Mammary epithelial cell (primary cell): ENCODE results near the gene TRMT2A.

ENCODE experiments used
- EZH2 ChIP-seq: IDR thresholded peaks from 2 replicates; pipeline ENCODE4 v1.6.1; 2012; ENCODE audit warnings: low read length, inconsistent platforms, borderline replicate concordance
- TF ChIP-seq, protein P1 (sequence below), 2 donors: IDR thresholded peaks in 1 of 2; conservative IDR thresholded peaks in 1 of 2; 2 replicates each; pipeline ENCODE4 v1.5.1; 2011 to 2012; ENCODE audit warnings: inconsistent platforms in 2 of 2, low read length in 2 of 2, mild to moderate bottlenecking in 2 of 2, control low read depth in 1 of 2, low read depth in 1 of 2; ENCODE audit not compliant: insufficient read depth in 1 of 2; ENCODE audit errors: extremely low read depth in 1 of 2

DNA sequence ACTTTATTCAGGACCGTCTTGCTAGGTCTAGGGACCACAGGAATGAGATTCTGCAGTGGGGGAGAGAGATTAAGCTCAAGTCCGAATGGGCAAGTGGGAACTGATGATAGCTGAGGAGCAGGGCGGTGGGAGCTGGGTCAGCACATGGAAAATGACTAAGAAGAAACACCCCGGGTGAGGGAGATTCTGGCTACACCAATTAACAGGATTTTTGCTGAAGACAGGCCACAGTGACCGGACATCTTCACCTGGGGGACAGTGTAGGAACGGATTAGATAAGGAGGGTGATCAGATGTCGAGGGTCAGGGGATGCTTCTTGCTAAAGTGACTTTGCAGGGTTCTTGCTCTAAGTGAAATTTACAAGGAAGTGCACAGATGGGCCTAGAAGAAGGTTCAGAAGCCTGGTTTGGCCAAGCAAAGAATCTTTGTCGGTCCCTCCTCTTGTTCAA, 45.5 kb downstream of the TRMT2A start:
- TF ChIP-seq, protein P1, sequence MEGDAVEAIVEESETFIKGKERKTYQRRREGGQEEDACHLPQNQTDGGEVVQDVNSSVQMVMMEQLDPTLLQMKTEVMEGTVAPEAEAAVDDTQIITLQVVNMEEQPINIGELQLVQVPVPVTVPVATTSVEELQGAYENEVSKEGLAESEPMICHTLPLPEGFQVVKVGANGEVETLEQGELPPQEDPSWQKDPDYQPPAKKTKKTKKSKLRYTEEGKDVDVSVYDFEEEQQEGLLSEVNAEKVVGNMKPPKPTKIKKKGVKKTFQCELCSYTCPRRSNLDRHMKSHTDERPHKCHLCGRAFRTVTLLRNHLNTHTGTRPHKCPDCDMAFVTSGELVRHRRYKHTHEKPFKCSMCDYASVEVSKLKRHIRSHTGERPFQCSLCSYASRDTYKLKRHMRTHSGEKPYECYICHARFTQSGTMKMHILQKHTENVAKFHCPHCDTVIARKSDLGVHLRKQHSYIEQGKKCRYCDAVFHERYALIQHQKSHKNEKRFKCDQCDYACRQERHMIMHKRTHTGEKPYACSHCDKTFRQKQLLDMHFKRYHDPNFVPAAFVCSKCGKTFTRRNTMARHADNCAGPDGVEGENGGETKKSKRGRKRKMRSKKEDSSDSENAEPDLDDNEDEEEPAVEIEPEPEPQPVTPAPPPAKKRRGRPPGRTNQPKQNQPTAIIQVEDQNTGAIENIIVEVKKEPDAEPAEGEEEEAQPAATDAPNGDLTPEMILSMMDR (conservative IDR thresholded peaks at IDR 0.05 in 1 of 2, IDR thresholded peaks at IDR 0.05 in 1 of 2; ENCODE audit: extremely low read depth in 1 of 2, insufficient read depth in 1 of 2, low read depth in 1 of 2, low read length in 2 of 2): no peak
- no peak for TF ChIP-seq EZH2
